ENCODE data around the gene TBC1D10A.

DNA sequence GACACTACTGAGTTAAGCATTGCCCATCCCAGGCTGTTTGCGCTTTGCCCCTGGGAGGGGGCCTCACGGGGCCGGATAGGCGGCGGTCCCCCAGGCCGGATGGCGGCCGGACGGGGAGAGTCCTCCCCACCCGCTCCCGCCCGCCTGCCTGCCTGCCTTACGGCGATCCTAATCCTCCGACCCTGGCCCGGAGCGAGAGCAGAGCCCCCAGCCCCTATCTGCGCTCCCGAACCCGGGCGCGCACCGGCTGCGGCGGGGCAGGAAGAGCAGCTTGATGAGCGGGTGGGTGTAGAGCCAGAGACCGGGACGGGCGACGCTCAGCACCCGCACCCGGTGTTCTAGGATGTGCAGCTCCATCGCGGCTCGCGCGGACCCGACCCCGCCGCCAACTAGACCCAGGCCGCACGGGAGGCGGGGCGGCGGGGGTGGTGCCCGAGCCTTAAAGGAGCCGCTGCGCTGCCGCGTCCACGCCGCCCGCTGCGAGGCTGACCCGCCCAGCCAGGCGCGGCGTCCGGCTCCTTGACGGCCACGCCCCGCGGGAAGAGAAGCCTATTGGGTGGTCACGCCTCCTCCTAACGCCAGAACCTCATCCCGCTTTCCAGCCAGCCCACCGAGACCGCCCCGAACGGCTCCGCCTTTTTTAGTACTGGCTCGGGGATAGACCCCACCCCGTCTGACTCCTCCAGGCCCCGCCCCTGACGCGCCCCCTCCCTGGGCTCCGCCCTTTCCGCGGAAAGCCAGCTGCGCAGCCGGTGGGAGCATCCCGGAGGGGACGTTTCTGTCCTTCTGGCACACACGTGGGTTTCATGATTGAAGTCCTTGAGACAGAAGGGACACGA lies 37.4 kb downstream of the TBC1D10A start, which contains the start of gene CASTOR1:
- no peak for TF ChIP-seq CTCF (conservative IDR thresholded peaks at IDR 0.05; ENCODE audit: low read length)
- TF ChIP-seq EZH2phosphoT487 (IDR thresholded peaks at IDR 0.05; ENCODE audit: borderline replicate concordance) = no peak
